HG03025 (cell line): ENCODE data around the gene ZNF296.

Experiments
- ATAC-seq: cut with Tn5 transposase; IDR thresholded peaks from one replicate; pipeline ENCODE4 v1.9.1; 2021; ENCODE audit warnings: mild to moderate bottlenecking, moderate library complexity; ENCODE audit not compliant: unreplicated experiment, low FRiP score

The ZNF296 gene

DNA sequence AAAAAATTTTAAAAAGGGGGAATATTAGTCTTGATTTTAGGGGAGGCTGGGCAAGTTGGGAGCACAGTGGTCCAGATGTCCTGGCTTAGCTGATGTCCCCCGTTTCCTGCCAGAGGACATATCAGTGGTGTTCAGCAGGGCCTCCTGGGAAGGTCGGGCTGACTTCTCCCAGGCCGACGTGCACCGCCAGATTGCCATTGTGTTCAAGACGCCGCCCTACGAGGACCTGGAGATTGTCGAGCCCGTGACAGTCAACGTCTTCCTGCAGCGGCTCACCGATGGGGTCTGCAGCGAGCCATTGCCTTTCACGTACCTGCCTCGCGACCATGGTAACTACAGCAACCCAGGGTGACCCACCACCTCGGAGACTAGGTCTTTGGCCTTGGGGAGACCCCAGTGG lies 43.9 kb downstream of the ZNF296 start:
- no peak for ATAC-seq

DNA sequence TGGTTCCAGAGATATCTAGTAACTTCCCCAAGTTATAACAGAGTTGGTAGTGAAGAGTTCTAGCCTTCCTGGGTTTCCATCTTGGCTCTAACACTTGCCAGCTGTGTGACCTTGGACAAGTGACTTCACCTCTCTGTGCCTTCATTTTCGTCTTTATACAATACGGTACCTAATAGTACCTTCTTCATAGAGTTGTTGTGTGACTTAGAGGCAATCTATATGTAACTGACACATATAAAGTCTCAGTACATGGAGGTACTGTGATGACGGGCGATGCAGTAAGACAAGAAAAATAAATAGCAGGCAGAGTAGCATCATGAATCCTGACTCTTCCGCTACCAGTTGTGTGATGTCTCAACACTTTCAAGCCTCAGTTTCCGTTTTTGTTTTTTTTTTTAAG lies 45.5 kb downstream of the ZNF296 start:
- no peak for ATAC-seq

DNA sequence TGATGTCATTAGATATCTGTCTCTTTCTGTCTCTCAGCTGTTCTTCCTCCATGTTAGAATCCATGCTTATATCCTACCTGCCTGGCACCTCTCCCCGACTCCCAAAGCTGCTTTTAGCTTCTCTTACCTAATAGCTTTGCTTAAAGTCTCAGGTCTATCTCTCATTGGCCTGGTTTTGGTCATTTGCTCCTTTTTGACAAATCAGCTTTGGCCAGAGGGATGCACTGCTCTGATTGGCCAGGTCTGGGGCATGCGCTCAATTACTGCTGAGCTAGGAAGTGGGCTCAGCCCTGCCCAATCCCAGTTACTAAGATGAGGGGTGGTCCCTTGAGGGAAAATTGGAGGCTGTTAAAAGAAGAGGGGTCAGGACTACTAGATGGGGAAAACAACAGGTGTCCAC lies 48.9 kb downstream of the ZNF296 start:
- no peak for ATAC-seq

DNA sequence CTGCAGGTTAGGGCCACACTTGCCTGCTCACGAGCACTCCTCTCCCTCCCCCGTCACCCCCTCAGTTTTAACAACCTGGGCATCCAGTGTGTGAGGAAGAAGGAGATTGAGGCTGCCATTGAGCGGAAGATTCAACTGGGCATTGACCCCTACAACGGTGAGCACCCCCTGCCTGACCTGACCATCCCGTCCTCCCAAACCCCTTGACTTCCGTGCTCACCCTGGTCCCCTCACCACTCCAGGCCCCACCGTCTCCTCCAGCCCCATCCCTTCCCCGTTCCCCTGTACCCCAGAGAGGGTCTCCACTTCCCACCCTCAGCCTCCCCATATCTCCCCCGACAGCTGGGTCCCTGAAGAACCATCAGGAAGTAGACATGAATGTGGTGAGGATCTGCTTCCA lies 51.0 kb downstream of the ZNF296 start:
- no peak for ATAC-seq

DNA sequence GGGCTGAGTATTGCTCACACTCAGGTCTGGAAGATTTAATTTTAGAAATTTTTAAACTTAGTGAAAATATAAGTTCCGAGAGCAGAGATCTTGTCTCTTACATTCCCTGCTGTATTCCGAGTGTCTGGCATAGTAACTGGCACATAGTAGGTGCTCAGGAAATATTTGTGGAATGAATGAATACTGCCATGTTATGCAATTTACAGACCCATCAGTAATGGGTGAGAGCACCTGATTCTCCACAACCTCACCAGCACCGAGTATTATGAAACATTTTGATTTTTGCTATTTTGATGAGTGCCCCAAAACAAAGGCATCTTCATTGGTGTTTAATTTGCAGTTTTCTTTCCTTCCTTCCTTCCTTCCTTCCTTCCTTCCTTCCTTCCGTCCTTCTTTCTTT lies 53.2 kb downstream of the ZNF296 start:
- no peak for ATAC-seq

DNA sequence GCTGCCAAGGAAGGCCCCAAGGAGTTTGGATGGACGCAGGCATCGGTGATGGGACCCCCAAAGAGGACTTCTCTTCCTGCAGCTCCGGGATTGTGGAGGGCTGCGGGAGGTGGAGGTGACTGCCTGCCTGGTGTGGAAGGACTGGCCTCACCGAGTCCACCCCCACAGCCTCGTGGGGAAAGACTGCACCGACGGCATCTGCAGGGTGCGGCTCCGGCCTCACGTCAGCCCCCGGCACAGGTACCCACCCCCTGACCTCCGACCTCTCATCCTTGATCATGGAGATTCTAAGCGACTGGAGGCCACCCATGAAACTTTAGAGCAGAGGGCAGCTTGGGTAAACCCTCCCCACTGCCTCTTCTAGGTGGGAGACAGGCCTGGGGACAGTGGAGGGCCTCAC lies 54.3 kb downstream of the ZNF296 start:
- no peak for ATAC-seq
